IMR-90 (cell line): ENCODE results near the gene JADE2. TPM values are rescaled to one million over a fixed set of nuclear protein-coding genes. Genes with fewer than 3 reads are reported as not detected.
A peak's percentile ranks its signal among the peaks of the same experiment; 100 is the strongest.

ENCODE experiments used
- ATAC-seq: fragments of 200-7000 bp; cut with Tn5 transposase; 2 replicates; pipeline ENCODE4 v1.9.1; 2020; ENCODE audit warnings: low read depth, mild to moderate bottlenecking, moderate library complexity
- BruUV-seq: library from RNA; stranded (reverse); fragments of 400-500 nt; replicated peaks from 2 replicates; lab custom pipeline; 2021; lab: Mats Ljungman, UMichigan
- CTCF ChIA-PET: fragments of 300-600 bp; formaldehyde crosslinking; extraction: SDS; loops from one replicate; lab custom pipeline; 2021; ENCODE audit warnings: antibody characterized with exemption; lab: Yijun Ruan, JAX
- POLR2A ChIA-PET: fragments of 300-600 bp; sonication (Branson Sonifier 250); formaldehyde crosslinking; loops from one replicate; lab custom pipeline; 2022; ENCODE audit warnings: antibody characterized with exemption; ENCODE audit not compliant: unreplicated experiment; lab: Charles Lee
- DNase-seq: peaks from one replicate; pipeline ENCODE4 v3.0.0; 2013
- H2AFZ ChIP-seq: replicated peaks from 2 replicates; pipeline ENCODE3; 2013; ENCODE audit warnings: low read length, mild to moderate bottlenecking; ENCODE audit not compliant: poor library complexity
- H2AK5ac ChIP-seq: 2 replicates; pipeline ENCODE4 v1.6.1; 2013; ENCODE audit warnings: low read depth, low read length, inconsistent platforms
- H2AK9ac ChIP-seq: replicated peaks from 2 replicates; pipeline ENCODE3; 2013; ENCODE audit warnings: mild to moderate bottlenecking, low read depth, low read length, moderate library complexity; ENCODE audit not compliant: poor library complexity
- H2BK120ac ChIP-seq: 2 replicates; pipeline ENCODE4 v1.6.1; 2013; ENCODE audit warnings: low read depth, low read length, inconsistent platforms
- H2BK15ac ChIP-seq: 3 replicates; pipeline ENCODE4 v1.6.1; 2013; ENCODE audit warnings: low read depth, low read length, inconsistent platforms
- H2BK20ac ChIP-seq: 2 replicates; pipeline ENCODE4 v1.6.1; 2013; ENCODE audit warnings: low read depth, mild to moderate bottlenecking, inconsistent platforms, low read length, moderate library complexity
- H2BK5ac ChIP-seq: 2 replicates; pipeline ENCODE4 v1.6.1; 2013; ENCODE audit warnings: mild to moderate bottlenecking, low read depth, low read length, inconsistent platforms; ENCODE audit not compliant: poor library complexity, severe bottlenecking
- H3K14ac ChIP-seq: replicated peaks from 2 replicates; pipeline ENCODE4 v1.6.1; 2013; ENCODE audit warnings: low read depth, low read length, inconsistent platforms
- H3K18ac ChIP-seq: 2 replicates; pipeline ENCODE4 v1.6.1; 2013; ENCODE audit warnings: low read depth, low read length, control low read depth
- H3K23ac ChIP-seq: 2 replicates; pipeline ENCODE4 v1.6.1; 2013; ENCODE audit warnings: low read depth, low read length, inconsistent platforms
- H3K27ac ChIP-seq: 2 replicates; pipeline ENCODE4 v1.5.1; 2013; ENCODE audit warnings: mild to moderate bottlenecking, control low read depth, low read length; ENCODE audit not compliant: insufficient read depth
- H3K27me3 ChIP-seq: 2 replicates; pipeline ENCODE4 v1.6.1; 2013; ENCODE audit warnings: low read length; ENCODE audit not compliant: control insufficient read depth, insufficient read depth
- H3K36me3 ChIP-seq: 2 replicates; pipeline ENCODE4 v1.6.1; 2013; ENCODE audit warnings: low read length, mixed read lengths; ENCODE audit not compliant: control insufficient read depth, insufficient read depth
- H3K4ac ChIP-seq: 2 replicates; pipeline ENCODE4 v1.6.1; 2013; ENCODE audit warnings: low read depth, low read length, inconsistent platforms
- H3K4me1 ChIP-seq: 2 replicates; pipeline ENCODE4 v1.6.1; 2013; ENCODE audit warnings: low read length, mixed read lengths; ENCODE audit not compliant: control insufficient read depth, insufficient read depth
- H3K4me2 ChIP-seq: 2 replicates; pipeline ENCODE4 v1.6.1; 2013; ENCODE audit warnings: low read depth, mild to moderate bottlenecking, control low read depth, low read length, moderate library complexity
- H3K4me3 ChIP-seq: 2 replicates; pipeline ENCODE4 v1.5.1; 2013; ENCODE audit warnings: low read depth, mild to moderate bottlenecking, control low read depth, low read length, moderate library complexity; ENCODE audit not compliant: insufficient read depth
- H3K56ac ChIP-seq: 2 replicates; pipeline ENCODE4 v1.6.1; 2013; ENCODE audit warnings: low read length, inconsistent platforms; ENCODE audit not compliant: insufficient read depth; ENCODE audit errors: extremely low read depth
- H3K79me1 ChIP-seq, 2 experiments: 2 replicates each; pipeline ENCODE4 v1.6.1; 2013; ENCODE audit warnings: low read length in 2 of 2, inconsistent platforms in 1 of 2, low read depth in 1 of 2
- H3K9ac ChIP-seq: 2 replicates; pipeline ENCODE4 v1.6.1; 2013; ENCODE audit warnings: low read depth, low read length, control low read depth
- H3K9me1 ChIP-seq: 2 replicates; pipeline ENCODE4 v1.6.1; 2013; ENCODE audit warnings: low read length, inconsistent platforms; ENCODE audit not compliant: insufficient read depth
- H3K9me3 ChIP-seq: 2 replicates; pipeline ENCODE4 v1.6.1; 2013; ENCODE audit warnings: low read length; ENCODE audit not compliant: control insufficient read depth, insufficient read depth
- H4K20me1 ChIP-seq: 2 replicates; pipeline ENCODE4 v1.6.1; 2013; ENCODE audit warnings: low read length, inconsistent platforms; ENCODE audit not compliant: insufficient read depth
- H4K5ac ChIP-seq: 2 replicates; pipeline ENCODE4 v1.6.1; 2013; ENCODE audit warnings: mild to moderate bottlenecking, low read depth, low read length, control low read depth
- H4K8ac ChIP-seq, 2 experiments: 2 replicates each; pipeline ENCODE4 v1.6.1; 2013; ENCODE audit warnings: low read depth in 2 of 2, low read length in 2 of 2, control low read depth in 1 of 2, inconsistent platforms in 1 of 2
- H4K91ac ChIP-seq: 2 replicates; pipeline ENCODE4 v1.6.1; 2013; ENCODE audit warnings: low read depth, low read length, inconsistent platforms; ENCODE audit not compliant: insufficient read depth
- BHLHE40 ChIP-seq: fragments of 150-350 bp; IDR thresholded peaks from 2 replicates; pipeline ENCODE4 v1.6.1; 2016; ENCODE audit warnings: mild to moderate bottlenecking, low read depth, low read length
- CEBPB ChIP-seq: IDR thresholded peaks from 2 replicates; pipeline ENCODE4 v1.6.1; 2012; ENCODE audit warnings: low read depth, low read length, improper control_type of control experiment
- MAZ ChIP-seq: IDR thresholded peaks from 2 replicates; pipeline ENCODE4 v1.6.1; 2012; ENCODE audit warnings: low read depth, mild to moderate bottlenecking, low read length, improper control_type of control experiment, moderate library complexity, borderline replicate concordance
- MXI1 ChIP-seq: IDR thresholded peaks from 2 replicates; pipeline ENCODE4 v1.6.1; 2012; ENCODE audit warnings: low read depth, mild to moderate bottlenecking, low read length, moderate library complexity, borderline replicate concordance
- NFE2L2 ChIP-seq: fragments of 150-350 bp; IDR thresholded peaks from 2 replicates; pipeline ENCODE4 v1.6.1; 2016; ENCODE audit warnings: low read depth, mild to moderate bottlenecking, low read length
- RAD21 ChIP-seq: IDR thresholded peaks from 2 replicates; pipeline ENCODE4 v1.6.1; 2012; ENCODE audit warnings: low read length, improper control_type of control experiment
- RFX5 ChIP-seq: IDR thresholded peaks from 2 replicates; pipeline ENCODE4 v1.8.0; 2012; ENCODE audit warnings: low read depth, mild to moderate bottlenecking, low read length, moderate library complexity
- WGBS, 2 experiments: methylation state at CpG; one replicate each; pipeline versions ENCODE4 v1.1.5 to v1.1.7; 2013; ENCODE audit warnings: missing lambda C conversion rate in 2 of 2; ENCODE audit not compliant: insufficient read length in 1 of 2; ENCODE audit errors: extremely low coverage in 2 of 2; 5-methylcytosine and 5-hydroxymethylcytosine counted together
- dilution Hi-C: fragments of 300-500 bp; cut with HindIII; formaldehyde crosslinking; loops from one replicate; pipeline ENCODE4 v1.14.3; 2018; ENCODE audit warnings: low sequenced_read_pairs; ENCODE audit not compliant: unreplicated experiment
- in situ Hi-C: fragments of 300-500 bp; cut with MboI; formaldehyde crosslinking; loops from 3 replicates; pipeline ENCODE4 v1.14.3; 2019; ENCODE audit warnings: low sequenced_read_pairs, inconsistent platforms, mixed read lengths
- intact Hi-C: fragments of 100-400 bp; cut with micrococcal nuclease; formaldehyde crosslinking; loops from 2 replicates; pipeline ENCODE4 v1.10.0; 2022
- polyA plus RNA-seq, 3 experiments: library from polyadenylated mRNA; depleted of rRNA; stranded (reverse); fragments of >200 nt; gene quantifications; 2 replicates each; pipeline ENCODE4 v1.2.3, GENCODE V29; 2012; ENCODE audit warnings: low replicate concordance in 1 of 3
- total RNA-seq: library from RNA; depleted of rRNA; stranded (reverse); fragments of >200 nt; gene quantifications from 2 replicates; pipeline ENCODE4 v1.2.3, GENCODE V29; 2012
- TF ChIP-seq, protein P1 (sequence below): conservative IDR thresholded peaks from 2 replicates; pipeline ENCODE4 v1.5.1; 2012; ENCODE audit warnings: mild to moderate bottlenecking, low read depth, low read length, improper control_type of control experiment

JADE2 gene
- total and polyA plus RNA-seq, 2 of the 4 experiments (the other 2 are of a cell fraction), result 13.3 to 14.9 TPM

DNA sequence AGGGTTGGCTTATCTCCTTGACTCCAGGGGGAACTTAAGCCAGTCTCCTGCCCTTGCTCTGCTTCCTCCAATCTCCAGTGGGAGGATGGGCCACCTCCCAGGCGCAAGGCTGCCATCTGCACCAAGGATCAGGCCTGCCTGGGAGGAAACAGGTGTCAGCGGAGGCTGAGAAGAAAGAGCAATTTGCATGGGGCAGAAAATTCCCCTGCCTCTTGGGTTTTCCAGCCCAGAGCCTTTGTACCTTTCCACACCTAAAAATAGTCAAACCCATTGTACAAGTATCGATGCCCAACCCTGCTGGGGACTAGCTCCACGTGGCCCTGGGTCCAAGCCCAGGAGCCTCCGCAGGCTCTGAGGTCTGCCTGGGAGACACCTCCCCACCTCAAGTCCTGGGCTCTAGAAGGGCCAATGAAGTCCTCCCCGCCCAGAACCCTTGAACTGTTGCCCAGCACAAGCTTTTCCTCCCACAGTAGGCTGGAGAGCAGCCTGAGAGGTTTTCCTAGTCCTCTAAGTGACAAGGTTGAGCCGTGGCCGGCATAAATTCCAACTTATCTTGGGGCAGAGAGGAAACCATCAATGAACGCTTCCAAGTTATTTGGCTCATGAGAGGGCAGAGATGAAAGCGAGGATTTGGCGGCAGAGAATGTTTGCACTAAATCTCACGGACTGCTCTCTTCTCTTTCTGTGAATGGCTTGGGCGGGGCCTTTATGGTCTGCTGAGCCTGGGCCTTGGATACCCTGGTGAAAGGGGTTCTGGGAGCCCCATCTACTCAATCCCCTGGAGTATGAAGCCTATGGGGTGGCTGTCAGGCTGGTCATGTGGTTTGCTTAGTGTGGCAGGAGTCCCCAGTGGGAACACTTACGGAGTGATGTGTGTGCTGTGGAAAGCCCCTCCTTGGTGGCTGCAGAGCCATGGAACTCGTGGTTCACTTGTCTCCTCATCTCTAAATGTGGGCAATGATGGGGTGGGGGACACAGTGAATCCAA lies 15.6 kb downstream of the JADE2 start:
- ChIA-PET POLR2A (no interaction called here), CTCF (no interaction called here)
- Histone ChIP-seq H3K4me3 (no peak overlapping the region), H3K23ac (no peak overlapping the region), H4K20me1 (peaks cover 9% of the 10 kb centered on the region; the same call in 1 of the 2 replicates), H2BK15ac (no peak overlapping the region), H4K5ac (no peak overlapping the region), H3K27me3 (no peaks in the 10 kb centered on the region), H3K4me1 (no peaks in the 10 kb centered on the region; the same call in 1 of the 2 replicates), H2BK5ac (no peak overlapping the region), H3K9me1 (0 out of 2 replicates have a peak, but pooled peaks cover 4% of the 10 kb centered on the region), H4K91ac (no peak overlapping the region), H4K8ac (no peak overlapping the region), H3K14ac (no peak overlapping the region), H2BK120ac (no peak overlapping the region), H2BK20ac (no peak overlapping the region), H2AFZ (no peak overlapping the region), H3K9me3 (no peaks in the 10 kb centered on the region), H2AK5ac (no peak overlapping the region), H3K4ac (no peak overlapping the region), H3K36me3 (peaks cover 48% of the 10 kb centered on the region), H2AK9ac (peak overlapping the region; percentile 63), H3K18ac (no peak overlapping the region), H3K4me2 (no peak overlapping the region), H3K79me1 (peaks cover 6 to 50% of the 10 kb centered on the region in 2 experiments; a peak in 3 of 4 replicates), H3K27ac (no peak overlapping the region), H3K9ac (no peak overlapping the region), H3K56ac (no peak overlapping the region)
- ATAC-seq (no peak), DNase-seq (no peak)
- intact Hi-C loops (no loop called here), in situ Hi-C loops (no loop called here), dilution Hi-C loops (no loop called here)
- BruUV-seq, result no TSS peak
- no peak for TF ChIP-seq NFE2L2
- no peak for TF ChIP-seq CEBPB
- no peak for TF ChIP-seq BHLHE40
- TF ChIP-seq MAZ, result no peak
- TF ChIP-seq RAD21, result no peak
- TF ChIP-seq, protein P1, sequence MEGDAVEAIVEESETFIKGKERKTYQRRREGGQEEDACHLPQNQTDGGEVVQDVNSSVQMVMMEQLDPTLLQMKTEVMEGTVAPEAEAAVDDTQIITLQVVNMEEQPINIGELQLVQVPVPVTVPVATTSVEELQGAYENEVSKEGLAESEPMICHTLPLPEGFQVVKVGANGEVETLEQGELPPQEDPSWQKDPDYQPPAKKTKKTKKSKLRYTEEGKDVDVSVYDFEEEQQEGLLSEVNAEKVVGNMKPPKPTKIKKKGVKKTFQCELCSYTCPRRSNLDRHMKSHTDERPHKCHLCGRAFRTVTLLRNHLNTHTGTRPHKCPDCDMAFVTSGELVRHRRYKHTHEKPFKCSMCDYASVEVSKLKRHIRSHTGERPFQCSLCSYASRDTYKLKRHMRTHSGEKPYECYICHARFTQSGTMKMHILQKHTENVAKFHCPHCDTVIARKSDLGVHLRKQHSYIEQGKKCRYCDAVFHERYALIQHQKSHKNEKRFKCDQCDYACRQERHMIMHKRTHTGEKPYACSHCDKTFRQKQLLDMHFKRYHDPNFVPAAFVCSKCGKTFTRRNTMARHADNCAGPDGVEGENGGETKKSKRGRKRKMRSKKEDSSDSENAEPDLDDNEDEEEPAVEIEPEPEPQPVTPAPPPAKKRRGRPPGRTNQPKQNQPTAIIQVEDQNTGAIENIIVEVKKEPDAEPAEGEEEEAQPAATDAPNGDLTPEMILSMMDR, result no peak
- TF ChIP-seq MXI1, result no peak
- no peak for TF ChIP-seq RFX5
- 100% methylated on average over 1 of the region's 15 CpGs; no CpG with 5 or more reads in 1 of the 2 experiments for WGBS, 2 experiments
